CD14-positive monocyte (primary cell): Measurements from ENCODE around the gene CTTNBP2. TPM values are rescaled to one million over a fixed set of nuclear protein-coding genes. Genes with fewer than 3 reads are reported as not detected.

Experiments used
- DNase-seq, 3 donors: peaks; one replicate each; pipeline ENCODE4 v3.0.0-alpha.2; 2011 to 2022
- H2AFZ ChIP-seq: 2 replicates; pipeline ENCODE4 v1.6.0; 2012; ENCODE audit warnings: mild to moderate bottlenecking, low read depth, low read length, inconsistent platforms; ENCODE audit not compliant: insufficient read depth, poor library complexity, severe bottlenecking
- H3K27ac ChIP-seq, 2 donors: 1 replicate in 1 of 2; 2 replicates in 1 of 2; pipeline ENCODE4 v1.5.1; 2012 to 2013; ENCODE audit warnings: low read length in 2 of 2, control low read depth in 1 of 2, inconsistent platforms in 1 of 2, low read depth in 1 of 2, mild to moderate bottlenecking in 1 of 2
- H3K27me3 ChIP-seq, 2 donors: one replicate each; pipeline versions ENCODE4 v1.6.0 to v1.6.1; 2011 to 2013; ENCODE audit warnings: low read length in 2 of 2; ENCODE audit not compliant: control insufficient read depth in 2 of 2, insufficient read depth in 2 of 2
- H3K36me3 ChIP-seq, 2 donors: replicated peaks in 1 of 2; 1 replicate in 1 of 2; 2 replicates in 1 of 2; pipeline versions ENCODE4 v1.5.1 to v1.6.1; 2012 to 2013; ENCODE audit warnings: low read length in 2 of 2, control low read depth in 1 of 2, inconsistent platforms in 1 of 2, mild to moderate bottlenecking in 1 of 2; ENCODE audit not compliant: insufficient read depth in 2 of 2, control insufficient read depth in 1 of 2
- H3K4me1 ChIP-seq, 2 donors: 1 replicate in 1 of 2; 2 replicates in 1 of 2; pipeline versions ENCODE4 v1.5.1 to v1.6.1; 2012 to 2013; ENCODE audit warnings: low read length in 2 of 2, control low read depth in 1 of 2, inconsistent platforms in 1 of 2, mild to moderate bottlenecking in 1 of 2, moderate library complexity in 1 of 2; ENCODE audit not compliant: insufficient read depth in 2 of 2, control insufficient read depth in 1 of 2
- H3K4me2 ChIP-seq: replicated peaks from 2 replicates; pipeline ENCODE3; 2012; ENCODE audit warnings: low read length, moderate library complexity, mild to moderate bottlenecking; ENCODE audit not compliant: poor library complexity, severe bottlenecking; ENCODE audit errors: extremely low read depth
- H3K4me3 ChIP-seq, 3 experiments: fragments of 200-600 bp in 1 of 3; sonication (generic) in 1 of 3; replicated peaks in 1 of 3; 1 replicate in 2 of 3; 2 replicates in 1 of 3; pipeline ENCODE4 v1.5.1; 2011 to 2013; ENCODE audit warnings: low read length in 3 of 3, mild to moderate bottlenecking in 3 of 3, control low read depth in 2 of 3, low read depth in 2 of 3, inconsistent platforms in 1 of 3, moderate library complexity in 1 of 3
- H3K79me2 ChIP-seq: 2 replicates; pipeline ENCODE4 v1.6.0; 2012; ENCODE audit warnings: mild to moderate bottlenecking, control low read depth, inconsistent platforms, low read length, moderate library complexity; ENCODE audit not compliant: insufficient read depth
- H3K9ac ChIP-seq: 2 replicates; pipeline ENCODE4 v1.6.0; 2017; ENCODE audit warnings: low read length, mild to moderate bottlenecking; ENCODE audit not compliant: insufficient read depth, poor library complexity, severe bottlenecking
- H3K9me3 ChIP-seq, 2 donors: replicated peaks in 1 of 2; 1 replicate in 1 of 2; 2 replicates in 1 of 2; pipeline versions ENCODE4 v1.5.1 to v1.6.1; 2012 to 2013; ENCODE audit warnings: low read length in 2 of 2, control low read depth in 1 of 2; ENCODE audit not compliant: control insufficient read depth in 1 of 2, insufficient read depth in 1 of 2
- H4K20me1 ChIP-seq: 2 replicates; pipeline ENCODE4 v1.6.0; 2012; ENCODE audit warnings: mild to moderate bottlenecking, low read length, control low read depth, moderate library complexity; ENCODE audit not compliant: insufficient read depth
- H3K27ac Mint-ChIP-seq, 7 donors: one replicate each; pipeline ENCODE4 v1.8.0; 2020; ENCODE audit warnings: mild to moderate bottlenecking in 7 of 7, mixed read lengths in 7 of 7, moderate library complexity in 6 of 7, inconsistent platforms in 2 of 7
- H3K27me3 Mint-ChIP-seq, 3 donors: one replicate each; pipeline ENCODE4 v1.8.0; 2021 to 2022; ENCODE audit warnings: low read depth in 3 of 3, mild to moderate bottlenecking in 3 of 3, mixed read lengths in 3 of 3, moderate library complexity in 3 of 3, inconsistent platforms in 1 of 3
- H3K36me3 Mint-ChIP-seq, 2 donors: one replicate each; pipeline ENCODE4 v1.8.0; 2020; ENCODE audit warnings: mixed read lengths in 2 of 2, inconsistent platforms in 1 of 2, mild to moderate bottlenecking in 1 of 2
- H3K4me1 Mint-ChIP-seq: one replicate; pipeline ENCODE4 v1.8.0; 2020; ENCODE audit warnings: mild to moderate bottlenecking, mixed read lengths
- H3K4me3 Mint-ChIP-seq, 2 donors: one replicate each; pipeline ENCODE4 v1.8.0; 2020; ENCODE audit warnings: mild to moderate bottlenecking in 2 of 2, mixed read lengths in 2 of 2, moderate library complexity in 1 of 2
- H3K9me3 Mint-ChIP-seq, 7 donors: one replicate each; pipeline ENCODE4 v1.8.0; 2020 to 2022; ENCODE audit warnings: mixed read lengths in 7 of 7, mild to moderate bottlenecking in 6 of 7, moderate library complexity in 6 of 7, inconsistent platforms in 2 of 7
- WGBS: methylation state at CpG from one replicate; pipeline ENCODE4 v1.1.5; 2013; ENCODE audit warnings: missing lambda C conversion rate; ENCODE audit not compliant: insufficient coverage; 5-methylcytosine and 5-hydroxymethylcytosine counted together
- intact Hi-C, 2 donors: fragments of 100-400 bp; cut with micrococcal nuclease; formaldehyde crosslinking; loops; one replicate each; pipeline versions ENCODE4 v1.15.0 to v1.15.1; 2023
- polyA plus RNA-seq, 3 donors: library from polyadenylated mRNA; depleted of rRNA in 1 of 3; unstranded in 2 of 3; stranded (reverse) in 1 of 3; fragments of 300-500 nt in 2 of 3; fragments of >200 nt in 1 of 3; fragmentation: Illumina TruSeq in 2 of 3; gene quantifications; 1 replicate in 2 of 3; 2 replicates in 1 of 3; pipeline ENCODE4 v1.2.3, GENCODE V29; 2012 to 2021
- TF ChIP-seq, protein P1 (sequence below): fragments of 200-600 bp; IDR thresholded peaks from one replicate; pipeline ENCODE4 v1.8.0; 2022; ENCODE audit warnings: antibody characterized with exemption, mild to moderate bottlenecking

The CTTNBP2 gene
- polyA plus RNA-seq, 3 donors = 0.38 to 1.4 TPM; not detected in 1

DNA sequence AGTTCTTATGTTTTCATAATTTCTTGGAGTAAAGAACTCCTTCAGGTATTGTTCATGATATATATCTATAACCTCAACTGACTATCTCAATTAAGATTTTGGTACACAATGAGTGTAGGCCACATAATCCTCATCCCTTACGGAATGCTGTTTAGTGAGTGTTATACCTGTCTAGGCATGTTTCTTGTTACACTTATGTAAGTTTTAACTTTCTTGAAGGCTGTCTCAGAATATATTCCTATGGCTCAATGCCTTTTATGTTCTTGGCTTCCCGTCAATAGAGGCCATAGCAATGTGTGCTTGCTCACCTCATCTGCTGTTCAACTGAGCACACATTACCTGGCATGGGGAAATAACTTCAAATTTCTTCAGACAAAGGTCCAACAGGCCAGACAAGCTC is 185.1 kb downstream of the CTTNBP2 start:
- no peak overlapping the region for H3K27ac ChIP-seq
- no peak overlapping the region for H3K4me3 ChIP-seq
- peaks cover 0 to 3% (median 0%) of the 10 kb centered on the region in 7 donors for H3K9me3 Mint-ChIP-seq
- peaks cover 1 to 2% (median 2%) of the 10 kb centered on the region in 3 donors for H3K27me3 Mint-ChIP-seq
- H3K36me3 ChIP-seq = no peaks in the 10 kb centered on the region
- H2AFZ ChIP-seq = no peak overlapping the region
- TF ChIP-seq, protein P1, sequence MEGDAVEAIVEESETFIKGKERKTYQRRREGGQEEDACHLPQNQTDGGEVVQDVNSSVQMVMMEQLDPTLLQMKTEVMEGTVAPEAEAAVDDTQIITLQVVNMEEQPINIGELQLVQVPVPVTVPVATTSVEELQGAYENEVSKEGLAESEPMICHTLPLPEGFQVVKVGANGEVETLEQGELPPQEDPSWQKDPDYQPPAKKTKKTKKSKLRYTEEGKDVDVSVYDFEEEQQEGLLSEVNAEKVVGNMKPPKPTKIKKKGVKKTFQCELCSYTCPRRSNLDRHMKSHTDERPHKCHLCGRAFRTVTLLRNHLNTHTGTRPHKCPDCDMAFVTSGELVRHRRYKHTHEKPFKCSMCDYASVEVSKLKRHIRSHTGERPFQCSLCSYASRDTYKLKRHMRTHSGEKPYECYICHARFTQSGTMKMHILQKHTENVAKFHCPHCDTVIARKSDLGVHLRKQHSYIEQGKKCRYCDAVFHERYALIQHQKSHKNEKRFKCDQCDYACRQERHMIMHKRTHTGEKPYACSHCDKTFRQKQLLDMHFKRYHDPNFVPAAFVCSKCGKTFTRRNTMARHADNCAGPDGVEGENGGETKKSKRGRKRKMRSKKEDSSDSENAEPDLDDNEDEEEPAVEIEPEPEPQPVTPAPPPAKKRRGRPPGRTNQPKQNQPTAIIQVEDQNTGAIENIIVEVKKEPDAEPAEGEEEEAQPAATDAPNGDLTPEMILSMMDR = no peak
- H3K27ac Mint-ChIP-seq = no peak overlapping the region
- no peaks in the 10 kb centered on the region for H3K36me3 Mint-ChIP-seq
- no peak for DNase-seq
- H3K27me3 ChIP-seq = no peaks in the 10 kb centered on the region
- H3K4me1 Mint-ChIP-seq = no peaks in the 10 kb centered on the region
- H3K4me3 Mint-ChIP-seq = no peak overlapping the region
- no peaks in the 10 kb centered on the region for H4K20me1 ChIP-seq
- no peak overlapping the region for H3K4me2 ChIP-seq
- H3K9me3 ChIP-seq = no peaks in the 10 kb centered on the region
- no peaks in the 10 kb centered on the region for H3K79me2 ChIP-seq
- no peak overlapping the region for H3K9ac ChIP-seq
- H3K4me1 ChIP-seq = no peaks in the 10 kb centered on the region
- intact Hi-C loops = no loop called here
- WGBS = 100% methylated on average over 1 of the region's 2 CpGs

DNA sequence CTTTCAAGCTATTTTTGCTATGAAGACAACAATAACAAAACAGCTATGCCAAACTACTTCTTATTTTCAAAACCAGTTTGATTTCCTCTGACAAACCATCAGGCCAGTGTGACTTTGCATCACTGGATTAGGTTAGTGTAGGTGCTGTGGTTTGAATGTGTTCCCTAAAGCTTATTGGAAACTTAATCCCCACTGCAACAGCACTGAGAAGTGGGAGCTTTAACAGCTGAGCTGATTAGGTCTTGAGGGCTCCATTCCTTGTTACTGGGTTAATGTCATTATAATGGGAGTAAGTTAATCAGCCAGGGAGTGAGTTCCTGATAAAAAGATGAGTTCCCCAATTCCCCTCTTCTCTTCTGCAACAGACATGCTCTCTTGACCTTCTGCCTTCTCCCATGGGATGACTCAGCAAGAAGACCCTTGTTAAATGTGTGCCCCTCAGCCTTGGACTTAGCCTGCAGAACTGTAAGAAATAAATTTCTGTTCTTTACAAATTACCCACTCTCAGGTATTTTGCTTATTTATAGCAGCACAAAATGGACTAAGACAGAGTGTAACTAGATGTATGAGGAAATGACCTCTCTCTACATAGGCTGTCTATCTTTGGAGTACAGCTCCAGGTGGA is 186.8 kb downstream of the CTTNBP2 start:
- TF ChIP-seq, protein P1 = no peak
- intact Hi-C loops = no loop called here
- Histone ChIP-seq H3K4me1 (no peaks in the 10 kb centered on the region), H3K27ac (no peak overlapping the region), H3K36me3 (no peaks in the 10 kb centered on the region), H3K9ac (no peak overlapping the region), H3K27me3 (no peaks in the 10 kb centered on the region), H3K79me2 (no peaks in the 10 kb centered on the region), H3K4me3 (no peak overlapping the region), H3K9me3 (no peaks in the 10 kb centered on the region), H2AFZ (no peak overlapping the region), H3K4me2 (no peak overlapping the region), H4K20me1 (no peaks in the 10 kb centered on the region)
- H3K4me1 Mint-ChIP-seq = no peaks in the 10 kb centered on the region
- no peaks in the 10 kb centered on the region for H3K36me3 Mint-ChIP-seq
- DNase-seq = no peak
- peaks cover 1 to 2% (median 2%) of the 10 kb centered on the region in 3 donors for H3K27me3 Mint-ChIP-seq
- no peak overlapping the region for H3K4me3 Mint-ChIP-seq
- peaks cover 0 to 5% (median 0%) of the 10 kb centered on the region in 7 donors for H3K9me3 Mint-ChIP-seq
- no peak overlapping the region for H3K27ac Mint-ChIP-seq
